Measurements from ENCODE around the gene HINT2.

Gene HINT2

GRCh38 chr9:35774907-35775635, 39.8 kb downstream of the HINT2 start:
- DNase-seq = no peak

- no peak for DNase-seq
Measured at GRCh38 chr9:35771943-35772342, 42.9 kb downstream of the HINT2 start.

- DNase-seq = no peak
Measured at GRCh38 chr9:35771534-35771933, 43.3 kb downstream of the HINT2 start.

DNA sequence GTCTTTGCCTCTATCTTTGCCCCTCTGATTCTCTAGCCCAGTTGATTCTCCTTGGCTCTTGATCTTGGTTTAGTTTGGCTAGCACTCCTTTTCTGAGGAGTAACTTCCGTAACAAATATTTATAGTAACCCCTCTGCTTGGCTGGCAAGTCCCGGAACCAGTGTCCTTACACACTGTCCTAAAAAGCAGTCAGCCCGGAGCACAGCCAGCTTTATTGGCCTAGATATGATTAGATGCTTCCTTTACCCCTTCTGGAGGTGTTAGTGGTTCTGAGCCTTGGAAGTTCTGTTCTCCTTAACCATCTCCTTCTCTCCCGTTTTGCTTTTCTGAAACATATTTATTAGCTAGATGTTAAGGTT, 43.8 kb downstream of the HINT2 start:
- DNase-seq = no peak

DNA sequence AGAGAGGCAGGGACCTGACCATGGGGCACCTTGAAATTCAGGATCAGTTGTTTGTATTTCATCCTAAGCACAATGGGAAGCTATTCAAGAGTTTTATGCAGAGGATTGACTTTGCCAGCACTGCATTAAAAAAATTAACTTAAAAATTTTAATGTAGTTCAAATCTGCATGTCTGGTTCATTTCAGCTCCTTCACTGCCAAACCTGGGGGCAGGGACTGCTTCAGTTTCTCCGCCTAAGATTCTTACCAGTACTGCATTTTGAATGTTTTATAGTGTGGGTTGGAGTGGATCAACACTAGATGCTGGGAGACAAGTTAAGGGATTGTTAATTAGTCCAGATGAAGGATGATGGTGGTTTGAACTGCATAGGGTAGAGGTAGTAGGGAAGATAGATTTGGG, 45.1 kb downstream of the HINT2 start:
- DNase-seq = no peak

- DNase-seq = no peak
Measured at GRCh38 chr9:35767458-35767857, 47.4 kb downstream of the HINT2 start.

GRCh38 chr9:35766997-35767396, 47.8 kb downstream of the HINT2 start:
- DNase-seq = no peak

GRCh38 chr9:35763803-35764202, 51.0 kb downstream of the HINT2 start:
- DNase-seq = no peak

- DNase-seq = no peak
Measured at GRCh38 chr9:35763181-35763580, 51.7 kb downstream of the HINT2 start.

Data from activated naive CD4-positive, alpha-beta T cell treated with Interleukin-2 at 50 U/mL for 16 hours (primary cell).